GM23338 (cell line): ENCODE measurements around the gene FLT1. TPM values are rescaled to one million over a fixed set of nuclear protein-coding genes. Genes with fewer than 3 reads are reported as not detected.
A peak's percentile ranks its signal among the peaks of the same experiment; 100 is the strongest.

Source experiments
- ATAC-seq: fragments of 200-7000 bp; cut with Tn5 transposase; 3 replicates; pipeline ENCODE4 v1.9.1; 2020
- DNase-seq: peaks from one replicate; pipeline ENCODE4 v3.0.0-alpha.2; 2015; ENCODE audit warnings: low spot score
- H2AFZ ChIP-seq: fragments of 200-600 bp; sonication (generic); 2 replicates; pipeline ENCODE4 v1.8.0; 2016; ENCODE audit warnings: antibody characterized with exemption, mild to moderate bottlenecking, moderate library complexity
- H3F3A ChIP-seq: fragments of 200-600 bp; sonication (generic); replicated peaks from 2 replicates; pipeline ENCODE4 v1.8.0; 2017; ENCODE audit warnings: antibody characterized with exemption, mixed run types, low read depth
- H3K27ac ChIP-seq: fragments of 200-600 bp; sonication (generic); 2 replicates; pipeline ENCODE4 v1.6.1; 2016; ENCODE audit warnings: low read depth
- H3K27me3 ChIP-seq: fragments of 200-600 bp; sonication (generic); 2 replicates; pipeline ENCODE4 v1.8.0; 2016; ENCODE audit warnings: mild to moderate bottlenecking, mixed run types, moderate library complexity; ENCODE audit not compliant: insufficient read depth
- H3K36me3 ChIP-seq: fragments of 200-600 bp; sonication (generic); 2 replicates; pipeline ENCODE4 v1.8.0; 2016; ENCODE audit warnings: mild to moderate bottlenecking; ENCODE audit not compliant: insufficient read depth
- H3K4me1 ChIP-seq: fragments of 200-600 bp; sonication (generic); 2 replicates; pipeline ENCODE4 v1.8.0; 2016; ENCODE audit warnings: mild to moderate bottlenecking, moderate library complexity; ENCODE audit not compliant: insufficient read depth
- H3K4me2 ChIP-seq: fragments of 200-600 bp; sonication (generic); 2 replicates; pipeline ENCODE4 v1.7.1; 2017; ENCODE audit warnings: mixed run types
- H3K4me3 ChIP-seq: fragments of 200-600 bp; sonication (generic); 2 replicates; pipeline ENCODE4 v1.6.1; 2016; ENCODE audit warnings: mixed run types
- H3K79me2 ChIP-seq: fragments of 200-600 bp; sonication (generic); replicated peaks from 2 replicates; pipeline ENCODE4 v1.8.0; 2017; ENCODE audit warnings: mild to moderate bottlenecking; ENCODE audit not compliant: insufficient read depth
- H3K9me2 ChIP-seq: fragments of 200-600 bp; sonication (generic); 2 replicates; pipeline ENCODE4 v1.8.0; 2017; ENCODE audit not compliant: insufficient read depth
- H4K20me1 ChIP-seq: fragments of 200-600 bp; sonication (generic); replicated peaks from 2 replicates; pipeline ENCODE4 v1.8.0; 2017; ENCODE audit warnings: mild to moderate bottlenecking; ENCODE audit not compliant: insufficient read depth
- H3K27ac Mint-ChIP-seq: 2 replicates; pipeline ENCODE4 v1.8.0; 2020; ENCODE audit warnings: inconsistent platforms, mild to moderate bottlenecking, moderate library complexity, mixed read lengths
- H3K27me3 Mint-ChIP-seq: 3 replicates; pipeline ENCODE4 v1.8.0; 2022; ENCODE audit warnings: low read depth, mild to moderate bottlenecking, moderate library complexity, mixed read lengths, inconsistent platforms; ENCODE audit not compliant: insufficient read depth, poor library complexity
- H3K36me3 Mint-ChIP-seq: 3 replicates; pipeline ENCODE4 v1.8.0; 2021; ENCODE audit warnings: low read depth, mild to moderate bottlenecking, inconsistent platforms, moderate library complexity, mixed read lengths
- H3K4me1 Mint-ChIP-seq: 3 replicates; pipeline ENCODE4 v1.8.0; 2020; ENCODE audit warnings: mild to moderate bottlenecking, inconsistent platforms, mixed read lengths
- H3K4me3 Mint-ChIP-seq: 3 replicates; pipeline ENCODE4 v1.8.0; 2021; ENCODE audit warnings: moderate library complexity, mild to moderate bottlenecking, inconsistent platforms, mixed read lengths
- H3K9me3 Mint-ChIP-seq: 3 replicates; pipeline ENCODE4 v1.8.0; 2020; ENCODE audit warnings: moderate library complexity, mild to moderate bottlenecking, inconsistent platforms, mixed read lengths
- CREB1 ChIP-seq: fragments of 250-450 bp; sonication (Bioruptor Pico); IDR thresholded peaks from 2 replicates; pipeline ENCODE4 v1.5.0; 2020; ENCODE audit warnings: low read depth, mild to moderate bottlenecking, moderate library complexity
- CTCF ChIP-seq, 2 experiments: fragments of 200-600 bp in 1 of 2; sonication (generic) in 1 of 2; conservative IDR thresholded peaks; 2 replicates each; pipeline versions ENCODE4 v1.5.1 to v1.6.1; 2016 to 2017; ENCODE audit warnings: antibody characterized with exemption in 2 of 2, low read depth in 2 of 2, mild to moderate bottlenecking in 2 of 2, moderate library complexity in 1 of 2
- ETS1 ChIP-seq: IDR thresholded peaks from 2 replicates; pipeline ENCODE4 v1.6.1; 2016; ENCODE audit warnings: antibody characterized with exemption
- EZH2 ChIP-seq: fragments of 200-600 bp; sonication (generic); IDR thresholded peaks from one replicate; pipeline ENCODE4 v1.8.0; 2017; ENCODE audit warnings: antibody characterized with exemption, mild to moderate bottlenecking, low read depth; ENCODE audit not compliant: unreplicated experiment
- EZH2phosphoT487 ChIP-seq: fragments of 200-600 bp; sonication (generic); IDR thresholded peaks from one replicate; pipeline ENCODE4 v1.8.1; 2018; ENCODE audit warnings: antibody characterized with exemption; ENCODE audit not compliant: unreplicated experiment
- JUNB ChIP-seq: IDR thresholded peaks from one replicate; pipeline ENCODE4 v1.6.1; 2016; ENCODE audit warnings: antibody characterized with exemption; ENCODE audit not compliant: unreplicated experiment
- NANOG ChIP-seq: IDR thresholded peaks from 2 replicates; pipeline ENCODE4 v1.6.1; 2016; ENCODE audit warnings: antibody characterized with exemption, borderline replicate concordance
- POLR2AphosphoS5 ChIP-seq: IDR thresholded peaks from 2 replicates; pipeline ENCODE4 v1.6.1; 2016; ENCODE audit warnings: antibody characterized with exemption, low read depth
- REST ChIP-seq: IDR thresholded peaks from one replicate; pipeline ENCODE4 v1.6.1; 2018; ENCODE audit warnings: antibody characterized with exemption; ENCODE audit not compliant: unreplicated experiment
- STAT1 ChIP-seq: IDR thresholded peaks from one replicate; pipeline ENCODE4 v1.6.1; 2016; ENCODE audit warnings: antibody characterized with exemption; ENCODE audit not compliant: unreplicated experiment
- polyA plus RNA-seq: library from polyadenylated mRNA; unstranded; fragments of >200 nt; fragmentation: Nextera tagmentation; extraction: Ambion mirVana; gene quantifications from 2 replicates; pipeline ENCODE4 v1.2.1, GENCODE V29; 2016
- total RNA-seq: library from RNA; depleted of rRNA; stranded (reverse); fragments of >200 nt; shearing (Covaris generic); gene quantifications from 2 replicates; pipeline ENCODE4 v1.2.3, GENCODE V29; 2014

Gene FLT1
- total and polyA plus RNA-seq, 2 experiments from 2014 or later: 26.8 to 116 TPM

- peaks cover 56% of the 10 kb centered on the region for H3K4me1 Mint-ChIP-seq
- DNase-seq: no peak
- H3K79me2 ChIP-seq: no peaks in the 10 kb centered on the region
- H3K4me3 Mint-ChIP-seq: no peak overlapping the region
- no peak for ATAC-seq
- H3K27ac Mint-ChIP-seq: no peak overlapping the region
- H3K4me3 ChIP-seq: no peak overlapping the region
- no peak for TF ChIP-seq REST
- no peaks in the 10 kb centered on the region for H3K27me3 ChIP-seq
- H3K4me2 ChIP-seq: no peak overlapping the region
- H3K4me1 ChIP-seq: peaks cover 40% of the 10 kb centered on the region
- H3K36me3 Mint-ChIP-seq: peaks cover 76% of the 10 kb centered on the region
- H3K9me3 Mint-ChIP-seq: no peaks in the 10 kb centered on the region
- H3F3A ChIP-seq: no peaks in the 10 kb centered on the region
- H2AFZ ChIP-seq: no peak overlapping the region
- H4K20me1 ChIP-seq: no peaks in the 10 kb centered on the region
- H3K27me3 Mint-ChIP-seq: peaks cover 2% of the 10 kb centered on the region
- no peaks in the 10 kb centered on the region for H3K9me2 ChIP-seq
- H3K27ac ChIP-seq: peak overlapping the region; percentile 64; the same call in 1 of the 2 replicates
- H3K36me3 ChIP-seq: peaks cover 21% of the 10 kb centered on the region; the same call in 1 of the 2 replicates
Observed at GRCh38 chr13:28396053-28396452, 98.9 kb downstream of the FLT1 start.

- peak overlapping the region; percentile 67; the same call in 1 of the 2 replicates for H3K27ac Mint-ChIP-seq
- no peaks in the 10 kb centered on the region for H3K9me3 Mint-ChIP-seq
- DNase-seq (no peak), ATAC-seq (no peak)
- Histone ChIP-seq H3K9me2 (no peaks in the 10 kb centered on the region), H3K36me3 (peaks cover 31% of the 10 kb centered on the region), H3K4me2 (no peak overlapping the region), H3K27ac (peak overlapping the region; percentile 33), H3F3A (no peaks in the 10 kb centered on the region), H3K79me2 (no peaks in the 10 kb centered on the region), H2AFZ (no peak overlapping the region), H3K27me3 (no peaks in the 10 kb centered on the region), H4K20me1 (no peaks in the 10 kb centered on the region), H3K4me1 (peaks cover 43% of the 10 kb centered on the region), H3K4me3 (no peak overlapping the region)
- H3K36me3 Mint-ChIP-seq: peaks cover 79% of the 10 kb centered on the region
- H3K27me3 Mint-ChIP-seq: peaks cover 2% of the 10 kb centered on the region
- peaks cover 57% of the 10 kb centered on the region for H3K4me1 Mint-ChIP-seq
- no peak overlapping the region for H3K4me3 Mint-ChIP-seq
- no peak for TF ChIP-seq REST
- no peak for TF ChIP-seq CTCF (conservative IDR thresholded peaks at IDR 0.05; ENCODE audit: low read depth in 2 of 2)
- no peak for TF ChIP-seq NANOG
- TF ChIP-seq JUNB: no peak
- TF ChIP-seq EZH2phosphoT487: no peak
- TF ChIP-seq STAT1: no peak
- no peak for TF ChIP-seq EZH2
- no peak for TF ChIP-seq ETS1
- TF ChIP-seq POLR2AphosphoS5: no peak
- TF ChIP-seq CREB1 (CRISPR knock-in tag): no peak
Observed at GRCh38 chr13:28394422-28394821, 100.5 kb downstream of the FLT1 start.
